ENCODE data around the gene RAB26.

- TF ChIP-seq CTCF (conservative IDR thresholded peaks at IDR 0.05; ENCODE audit: low read depth in 2 of 2) (no peak), POLR2AphosphoS5 (IDR thresholded peaks at IDR 0.05; ENCODE audit: low read depth) (no peak), REST (IDR thresholded peaks at IDR 0.05; ENCODE audit: unreplicated experiment) (no peak), EZH2 (IDR thresholded peaks at IDR 0.05; ENCODE audit: low read depth, unreplicated experiment) (no peak), ZNF331 (CRISPR knock-in tag; IDR thresholded peaks at IDR 0.05; ENCODE audit: low read depth) (no peak), JUNB (IDR thresholded peaks at IDR 0.05; ENCODE audit: unreplicated experiment) (no peak), NANOG (IDR thresholded peaks at IDR 0.05; ENCODE audit: borderline replicate concordance) (no peak), CREB1 (CRISPR knock-in tag; IDR thresholded peaks at IDR 0.05; ENCODE audit: low read depth) (no peak), ETS1 (IDR thresholded peaks at IDR 0.05) (no peak), EZH2phosphoT487 (IDR thresholded peaks at IDR 0.05; ENCODE audit: unreplicated experiment) (no peak), ZNF462 (CRISPR knock-in tag; IDR thresholded peaks at IDR 0.05) (no peak), ZNF114 (CRISPR knock-in tag; IDR thresholded peaks at IDR 0.05) (no peak), STAT1 (IDR thresholded peaks at IDR 0.05; ENCODE audit: unreplicated experiment) (no peak)
These were observed 25.5 kb downstream of the RAB26 start for GRCh38 chr16:2173916-2174315.

Data from GM23338 (cell line).